Uterus (tissue), 4 donors: ENCODE results near the gene ZFP36. TPM values are rescaled to one million over a fixed set of nuclear protein-coding genes. Genes with fewer than 3 reads are reported as not detected.
A peak's percentile ranks its signal among the peaks of the same experiment; 100 is the strongest.

Experiments
- DNase-seq, 2 donors: peaks; one replicate each; pipeline ENCODE4 v3.0.0-alpha.2; 2019 to 2020
- H3K27ac ChIP-seq, 2 donors: fragments of 200-600 bp; sonication (generic); 1 replicate in 1 of 2; 2 replicates in 1 of 2; pipeline ENCODE4 v1.5.1; 2016 to 2018
- H3K27me3 ChIP-seq, 2 donors: fragments of 200-600 bp; sonication (generic); one replicate each; pipeline ENCODE4 v1.5.1; 2018 to 2019; ENCODE audit warnings: control low read depth in 1 of 2
- H3K36me3 ChIP-seq, 2 donors: fragments of 200-600 bp; sonication (generic); one replicate each; pipeline ENCODE4 v1.5.1; 2019; ENCODE audit warnings: control low read depth in 1 of 2
- H3K4me1 ChIP-seq, 2 donors: fragments of 200-600 bp; sonication (generic); one replicate each; pipeline ENCODE4 v1.5.1; 2018 to 2019; ENCODE audit warnings: control low read depth in 1 of 2
- H3K4me3 ChIP-seq, 2 donors: fragments of 200-600 bp; sonication (generic); 1 replicate in 1 of 2; 2 replicates in 1 of 2; pipeline ENCODE4 v1.5.1; 2018 to 2019; ENCODE audit warnings: mild to moderate bottlenecking in 1 of 2
- H3K9me3 ChIP-seq, 2 donors: fragments of 200-600 bp; sonication (generic); one replicate each; pipeline ENCODE4 v1.5.1; 2019; ENCODE audit warnings: control low read depth in 1 of 2
- POLR2A ChIP-seq, 2 donors: fragments of 450-650 bp; IDR thresholded peaks; one replicate each; pipeline ENCODE4 v1.6.1; 2016; ENCODE audit warnings: antibody characterized with exemption in 2 of 2, mild to moderate bottlenecking in 1 of 2, moderate library complexity in 1 of 2
- intact Hi-C: fragments of 100-400 bp; cut with DNase I; formaldehyde crosslinking; loops from one replicate; pipeline ENCODE4 v1.15.1; 2023; ENCODE audit warnings: low total_unique reads
- total RNA-seq, 4 donors: library from RNA; depleted of rRNA in 3 of 4; stranded (reverse); fragments of >200 nt in 3 of 4; gene quantifications; one replicate each; pipeline versions ENCODE4 v1.1.0 to v1.2.4, GENCODE V29; 2014 to 2023
- TF ChIP-seq, protein P1 (sequence below), 4 experiments: fragments of 200-600 bp in 2 of 4; fragments of 450-650 bp in 2 of 4; sonication (generic) in 2 of 4; IDR thresholded peaks; one replicate each; pipeline ENCODE4 v1.5.1; 2016 to 2019; ENCODE audit warnings: antibody characterized with exemption in 4 of 4, mild to moderate bottlenecking in 2 of 4, moderate library complexity in 1 of 4
- donor health status: DM: yes; HTN: yes; CAD: no.

The ZFP36 gene
- total RNA-seq, 4 donors from 2014 or later = 5.0 to 276 (median 145) TPM

DNA sequence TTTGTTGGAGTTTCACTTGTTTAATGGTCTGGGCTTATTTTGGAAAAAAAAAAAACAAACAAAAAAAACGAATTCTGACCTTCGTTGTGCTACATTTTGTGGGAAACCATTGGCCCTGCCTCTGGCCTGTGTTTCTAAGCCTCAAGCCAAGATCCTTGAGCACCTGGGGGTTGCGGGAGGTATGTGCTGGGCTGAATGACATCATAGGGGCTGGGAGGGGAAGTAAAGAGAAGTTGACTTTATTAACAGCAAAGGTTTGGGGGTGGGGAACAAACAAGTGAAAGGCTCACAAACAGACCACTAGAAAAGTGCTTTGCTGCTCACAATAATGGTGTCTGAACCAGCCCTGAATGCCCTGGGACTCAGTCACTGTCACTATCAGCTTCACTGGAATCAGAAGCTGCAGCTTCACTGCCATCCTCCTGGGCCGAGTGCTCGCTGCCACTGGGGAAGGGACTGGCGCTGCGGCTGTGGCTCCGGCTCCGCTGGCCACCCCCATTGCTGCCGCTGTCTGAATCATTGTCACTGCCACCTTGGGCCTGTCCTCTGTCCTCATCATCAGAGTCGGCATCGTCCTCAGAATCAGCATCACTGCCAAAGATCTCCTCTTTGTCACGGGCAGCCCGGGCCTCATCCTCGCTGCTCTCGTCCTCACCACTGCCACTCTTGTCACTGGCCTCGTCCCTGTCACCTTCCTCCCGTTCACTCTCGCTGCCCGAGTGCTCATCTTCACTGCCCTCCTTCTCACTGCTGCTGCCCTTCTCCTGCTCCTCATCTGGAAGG lies 20.8 kb upstream of the ZFP36 start:
- TF ChIP-seq POLR2A (IDR thresholded peaks at IDR 0.05) = no peak
- TF ChIP-seq, protein P1, sequence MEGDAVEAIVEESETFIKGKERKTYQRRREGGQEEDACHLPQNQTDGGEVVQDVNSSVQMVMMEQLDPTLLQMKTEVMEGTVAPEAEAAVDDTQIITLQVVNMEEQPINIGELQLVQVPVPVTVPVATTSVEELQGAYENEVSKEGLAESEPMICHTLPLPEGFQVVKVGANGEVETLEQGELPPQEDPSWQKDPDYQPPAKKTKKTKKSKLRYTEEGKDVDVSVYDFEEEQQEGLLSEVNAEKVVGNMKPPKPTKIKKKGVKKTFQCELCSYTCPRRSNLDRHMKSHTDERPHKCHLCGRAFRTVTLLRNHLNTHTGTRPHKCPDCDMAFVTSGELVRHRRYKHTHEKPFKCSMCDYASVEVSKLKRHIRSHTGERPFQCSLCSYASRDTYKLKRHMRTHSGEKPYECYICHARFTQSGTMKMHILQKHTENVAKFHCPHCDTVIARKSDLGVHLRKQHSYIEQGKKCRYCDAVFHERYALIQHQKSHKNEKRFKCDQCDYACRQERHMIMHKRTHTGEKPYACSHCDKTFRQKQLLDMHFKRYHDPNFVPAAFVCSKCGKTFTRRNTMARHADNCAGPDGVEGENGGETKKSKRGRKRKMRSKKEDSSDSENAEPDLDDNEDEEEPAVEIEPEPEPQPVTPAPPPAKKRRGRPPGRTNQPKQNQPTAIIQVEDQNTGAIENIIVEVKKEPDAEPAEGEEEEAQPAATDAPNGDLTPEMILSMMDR (IDR thresholded peaks at IDR 0.05) = no peak
- H3K27me3 ChIP-seq = no peaks in the 10 kb centered on the region
- H3K27ac ChIP-seq = no peak overlapping the region
- DNase-seq = no peak
- peaks cover 4 to 7% of the 10 kb centered on the region in 2 donors for H3K4me1 ChIP-seq
- intact Hi-C loops = no loop called here
- H3K4me3 ChIP-seq = no peak overlapping the region
- no peaks in the 10 kb centered on the region for H3K9me3 ChIP-seq
- H3K36me3 ChIP-seq = no peaks in the 10 kb centered on the region

DNA sequence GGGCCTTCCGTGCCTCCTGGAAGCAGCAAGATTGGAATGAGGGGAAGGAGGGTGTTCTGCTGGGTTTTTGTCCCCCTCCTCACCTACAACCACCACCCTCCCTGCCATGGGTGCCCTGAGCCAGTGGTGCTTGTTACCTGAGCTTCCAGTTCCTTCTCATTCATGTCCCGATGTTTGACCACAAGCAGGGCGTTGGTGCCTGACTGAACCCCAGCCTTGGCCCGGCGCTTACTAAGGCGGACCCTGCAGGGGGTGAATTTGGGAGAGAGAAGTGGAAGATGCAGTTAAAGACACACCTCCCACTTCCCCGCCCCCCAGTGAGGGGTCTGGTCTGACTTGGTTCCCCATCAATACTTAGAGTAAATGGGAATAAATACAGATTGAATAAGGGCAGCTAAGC lies 20.1 kb upstream of the ZFP36 start:
- no peak for TF ChIP-seq POLR2A (IDR thresholded peaks at IDR 0.05)
- TF ChIP-seq, protein P1 (IDR thresholded peaks at IDR 0.05) = no peak
- intact Hi-C loops = no loop called here
- H3K4me1 ChIP-seq = peaks cover 4 to 7% of the 10 kb centered on the region in 2 donors
- no peak overlapping the region for H3K4me3 ChIP-seq
- H3K36me3 ChIP-seq = no peaks in the 10 kb centered on the region
- no peak for DNase-seq
- H3K9me3 ChIP-seq = no peaks in the 10 kb centered on the region
- H3K27me3 ChIP-seq = no peaks in the 10 kb centered on the region
- H3K27ac ChIP-seq = no peak overlapping the region

DNA sequence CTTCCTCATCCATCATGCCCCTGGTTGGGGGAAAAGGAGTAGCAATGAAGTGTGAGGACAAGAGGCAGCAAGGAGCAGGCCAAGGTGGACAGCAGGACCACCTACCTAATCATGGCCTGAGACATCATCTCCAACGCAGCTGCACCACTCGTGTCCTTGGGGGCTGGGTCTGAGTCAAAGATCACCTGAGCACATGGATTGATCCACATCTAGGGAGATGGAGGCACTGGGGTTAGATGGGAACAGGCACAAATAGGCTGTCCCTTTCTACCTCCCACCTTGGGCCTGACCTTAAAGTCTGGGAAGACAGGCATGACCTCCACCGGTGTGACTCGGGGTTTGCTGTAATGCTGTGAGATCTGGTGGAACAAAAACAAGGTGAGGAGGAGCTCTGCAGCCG lies 18.0 kb upstream of the ZFP36 start:
- Histone ChIP-seq H3K36me3 (no peaks in the 10 kb centered on the region), H3K9me3 (no peaks in the 10 kb centered on the region), H3K27ac (peak overlapping the region in 1 of 2 donors; percentile 3), H3K27me3 (no peaks in the 10 kb centered on the region), H3K4me1 (peaks cover 4 to 7% of the 10 kb centered on the region in 2 donors), H3K4me3 (no peak overlapping the region)
- no peak for TF ChIP-seq POLR2A (IDR thresholded peaks at IDR 0.05)
- TF ChIP-seq, protein P1 (IDR thresholded peaks at IDR 0.05) = no peak
- intact Hi-C loops = no loop called here
- no peak for DNase-seq

DNA sequence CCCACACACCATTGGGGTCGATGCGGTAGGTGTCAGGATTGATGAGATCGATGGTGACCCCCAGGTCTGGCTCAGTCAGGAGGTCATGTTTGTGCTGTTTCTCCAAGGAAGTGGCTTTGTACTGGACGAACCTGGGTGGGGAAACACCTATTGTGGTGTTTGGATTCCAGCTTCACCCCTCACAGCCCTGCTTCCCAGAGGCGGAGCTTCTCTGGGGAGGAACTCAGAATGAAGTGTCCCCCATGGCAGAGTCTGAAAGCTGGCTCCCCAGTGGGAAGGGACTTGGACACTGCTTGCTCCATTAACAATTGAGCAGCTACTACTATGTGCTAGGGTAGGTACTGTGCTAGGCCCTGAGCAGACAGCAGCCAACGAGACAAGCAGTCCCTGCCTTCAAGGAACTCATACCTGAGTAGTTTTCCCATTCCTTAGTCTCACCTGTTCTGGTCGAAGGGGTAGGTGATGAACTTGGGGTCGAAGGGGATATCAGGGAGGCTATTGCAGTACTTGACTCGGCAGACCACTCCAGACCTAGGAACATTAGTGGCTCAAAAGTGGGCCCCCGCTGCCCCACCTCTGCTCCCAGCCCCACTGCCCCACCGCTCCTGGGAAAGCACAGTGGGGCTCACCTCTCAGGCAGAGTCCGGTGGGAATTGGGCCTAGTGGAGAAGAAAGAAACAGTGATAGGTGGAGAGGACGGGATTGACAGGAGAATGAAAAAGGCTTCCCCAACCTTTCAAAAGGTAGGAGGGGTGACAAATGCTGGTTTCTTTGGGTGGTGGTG lies 16.8 kb upstream of the ZFP36 start:
- TF ChIP-seq POLR2A (IDR thresholded peaks at IDR 0.05) = no peak
- TF ChIP-seq, protein P1 (IDR thresholded peaks at IDR 0.05) = no peak
- no peak for DNase-seq
- H3K36me3 ChIP-seq = no peaks in the 10 kb centered on the region
- H3K9me3 ChIP-seq = no peaks in the 10 kb centered on the region
- H3K27ac ChIP-seq = peak overlapping the region; percentile 86 to 99
- H3K4me3 ChIP-seq = peak overlapping the region in 1 of 2 donors; percentile 96
- no peaks in the 10 kb centered on the region for H3K27me3 ChIP-seq
- peaks cover 4 to 7% of the 10 kb centered on the region in 2 donors for H3K4me1 ChIP-seq
- intact Hi-C loops = no loop called here

DNA sequence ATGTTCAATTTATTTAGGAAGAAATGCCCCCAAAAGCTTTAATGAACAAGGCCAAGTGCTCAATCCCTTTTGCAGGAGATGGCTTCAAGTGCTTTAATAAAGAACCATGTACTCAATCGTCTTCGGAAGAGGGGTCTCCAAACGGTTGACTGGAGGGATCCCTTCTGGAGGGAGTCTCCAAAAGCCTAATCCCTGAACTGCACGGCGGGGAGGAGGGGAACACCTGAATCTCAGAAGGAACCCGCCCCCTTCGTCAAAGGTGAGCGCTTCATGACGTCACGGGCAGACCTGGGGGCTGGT lies 16.2 kb upstream of the ZFP36 start:
- Histone ChIP-seq H3K36me3 (no peaks in the 10 kb centered on the region), H3K4me3 (peak overlapping the region; percentile 79 to 96), H3K27ac (peak overlapping the region; percentile 86 to 99), H3K9me3 (no peaks in the 10 kb centered on the region), H3K4me1 (peaks cover 4 to 7% of the 10 kb centered on the region in 2 donors), H3K27me3 (no peaks in the 10 kb centered on the region)
- intact Hi-C loops = no loop called here
- TF ChIP-seq, protein P1 (IDR thresholded peaks at IDR 0.05) = no peak
- TF ChIP-seq POLR2A (IDR thresholded peaks at IDR 0.05) = no peak
- no peak for DNase-seq
